Astrocyte of the cerebellum (primary cell): Measurements from ENCODE around the gene SLC22A12.

Source experiments
- DNase-seq: peaks from one replicate; pipeline ENCODE4 v3.0.0-alpha.2; 2011; ENCODE audit warnings: low read depth
- H3K4me3 ChIP-seq: 2 replicates; pipeline ENCODE4 v1.5.1; 2011; ENCODE audit warnings: mild to moderate bottlenecking, low read depth, low read length, moderate library complexity
- in situ Hi-C: cut with HindIII; loops from 2 replicates; pipeline ENCODE4 v1.10.0; 2017; ENCODE audit warnings: low sequenced_read_pairs
- TF ChIP-seq, protein P1 (sequence below): IDR thresholded peaks from 2 replicates; pipeline ENCODE4 v1.5.1; 2012; ENCODE audit warnings: low read length, low read depth, moderate library complexity, mild to moderate bottlenecking; ENCODE audit errors: missing control alignments

The SLC22A12 gene

DNA sequence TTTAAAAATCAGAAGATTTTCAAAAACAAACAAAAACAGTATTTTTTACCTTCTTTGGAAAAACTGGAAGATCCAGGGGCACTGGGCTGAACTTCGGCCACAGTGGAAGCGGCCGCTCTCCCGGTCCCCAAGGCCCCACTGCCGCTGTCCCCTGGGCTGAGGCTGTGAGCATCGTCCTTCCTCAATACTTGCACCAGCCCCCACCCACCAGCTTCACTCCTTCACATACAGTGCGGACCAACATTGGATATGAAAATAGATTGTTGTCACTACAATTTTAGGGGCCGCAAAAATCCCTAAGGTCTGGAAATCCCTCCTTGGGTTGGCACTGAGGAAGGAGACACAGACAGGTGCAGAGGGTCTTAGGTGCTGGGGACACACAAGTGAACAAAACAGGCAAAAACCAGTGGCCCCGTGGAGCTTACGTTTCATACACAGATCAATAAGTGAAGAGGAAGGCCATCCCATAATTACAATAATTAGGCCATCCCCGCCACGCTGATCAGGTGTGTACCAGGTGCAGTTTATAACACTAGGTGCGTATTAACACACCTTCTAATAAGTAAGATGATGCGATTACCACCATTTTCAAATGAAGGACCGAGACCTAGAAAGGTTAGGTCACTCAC lies 28.2 kb upstream of the SLC22A12 start:
- in situ Hi-C loops: no loop called here
- H3K4me3 ChIP-seq: no peak overlapping the region
- DNase-seq: no peak
- TF ChIP-seq, protein P1, sequence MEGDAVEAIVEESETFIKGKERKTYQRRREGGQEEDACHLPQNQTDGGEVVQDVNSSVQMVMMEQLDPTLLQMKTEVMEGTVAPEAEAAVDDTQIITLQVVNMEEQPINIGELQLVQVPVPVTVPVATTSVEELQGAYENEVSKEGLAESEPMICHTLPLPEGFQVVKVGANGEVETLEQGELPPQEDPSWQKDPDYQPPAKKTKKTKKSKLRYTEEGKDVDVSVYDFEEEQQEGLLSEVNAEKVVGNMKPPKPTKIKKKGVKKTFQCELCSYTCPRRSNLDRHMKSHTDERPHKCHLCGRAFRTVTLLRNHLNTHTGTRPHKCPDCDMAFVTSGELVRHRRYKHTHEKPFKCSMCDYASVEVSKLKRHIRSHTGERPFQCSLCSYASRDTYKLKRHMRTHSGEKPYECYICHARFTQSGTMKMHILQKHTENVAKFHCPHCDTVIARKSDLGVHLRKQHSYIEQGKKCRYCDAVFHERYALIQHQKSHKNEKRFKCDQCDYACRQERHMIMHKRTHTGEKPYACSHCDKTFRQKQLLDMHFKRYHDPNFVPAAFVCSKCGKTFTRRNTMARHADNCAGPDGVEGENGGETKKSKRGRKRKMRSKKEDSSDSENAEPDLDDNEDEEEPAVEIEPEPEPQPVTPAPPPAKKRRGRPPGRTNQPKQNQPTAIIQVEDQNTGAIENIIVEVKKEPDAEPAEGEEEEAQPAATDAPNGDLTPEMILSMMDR: no peak

DNA sequence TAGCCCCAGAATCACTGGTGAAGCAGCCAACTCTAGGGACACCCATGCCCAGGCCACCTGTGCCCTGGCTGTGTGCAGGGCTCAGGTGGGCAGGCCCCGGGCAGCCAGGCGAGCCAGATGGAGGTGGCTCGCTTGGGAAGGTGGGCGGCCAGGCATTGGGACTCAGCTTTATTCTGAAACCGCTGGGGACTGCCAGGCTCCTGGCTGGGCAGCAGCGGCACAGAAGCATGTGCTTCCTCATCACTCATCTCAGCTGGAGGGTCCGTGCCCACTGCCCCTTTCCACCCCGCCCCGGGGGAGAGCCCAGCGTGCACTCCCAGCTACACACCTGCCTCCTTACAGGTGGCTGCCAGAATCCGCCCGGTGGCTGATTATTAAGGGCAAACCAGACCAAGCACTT lies 27.1 kb upstream of the SLC22A12 start:
- in situ Hi-C loops: no loop called here
- TF ChIP-seq, protein P1: no peak
- DNase-seq: no peak
- H3K4me3 ChIP-seq: no peak overlapping the region

DNA sequence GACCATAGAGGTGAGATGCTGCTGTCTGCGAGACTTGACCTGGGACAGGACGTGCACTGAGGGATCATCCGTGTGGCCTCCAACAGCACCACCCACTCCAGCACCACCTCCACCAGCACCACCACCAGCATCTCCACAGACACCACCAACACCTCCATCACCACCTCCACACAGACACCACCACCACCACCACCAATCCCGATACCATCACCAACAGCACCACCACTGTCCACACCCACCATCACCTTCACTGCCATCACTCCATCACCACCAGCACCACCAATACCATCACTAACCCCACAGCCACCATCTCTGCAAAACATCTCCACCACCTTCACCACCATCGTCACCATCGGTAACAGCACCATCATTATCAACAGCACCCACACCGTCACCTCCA lies 26.6 kb upstream of the SLC22A12 start:
- TF ChIP-seq, protein P1: no peak
- H3K4me3 ChIP-seq: no peak overlapping the region
- in situ Hi-C loops: no loop called here
- no peak for DNase-seq

DNA sequence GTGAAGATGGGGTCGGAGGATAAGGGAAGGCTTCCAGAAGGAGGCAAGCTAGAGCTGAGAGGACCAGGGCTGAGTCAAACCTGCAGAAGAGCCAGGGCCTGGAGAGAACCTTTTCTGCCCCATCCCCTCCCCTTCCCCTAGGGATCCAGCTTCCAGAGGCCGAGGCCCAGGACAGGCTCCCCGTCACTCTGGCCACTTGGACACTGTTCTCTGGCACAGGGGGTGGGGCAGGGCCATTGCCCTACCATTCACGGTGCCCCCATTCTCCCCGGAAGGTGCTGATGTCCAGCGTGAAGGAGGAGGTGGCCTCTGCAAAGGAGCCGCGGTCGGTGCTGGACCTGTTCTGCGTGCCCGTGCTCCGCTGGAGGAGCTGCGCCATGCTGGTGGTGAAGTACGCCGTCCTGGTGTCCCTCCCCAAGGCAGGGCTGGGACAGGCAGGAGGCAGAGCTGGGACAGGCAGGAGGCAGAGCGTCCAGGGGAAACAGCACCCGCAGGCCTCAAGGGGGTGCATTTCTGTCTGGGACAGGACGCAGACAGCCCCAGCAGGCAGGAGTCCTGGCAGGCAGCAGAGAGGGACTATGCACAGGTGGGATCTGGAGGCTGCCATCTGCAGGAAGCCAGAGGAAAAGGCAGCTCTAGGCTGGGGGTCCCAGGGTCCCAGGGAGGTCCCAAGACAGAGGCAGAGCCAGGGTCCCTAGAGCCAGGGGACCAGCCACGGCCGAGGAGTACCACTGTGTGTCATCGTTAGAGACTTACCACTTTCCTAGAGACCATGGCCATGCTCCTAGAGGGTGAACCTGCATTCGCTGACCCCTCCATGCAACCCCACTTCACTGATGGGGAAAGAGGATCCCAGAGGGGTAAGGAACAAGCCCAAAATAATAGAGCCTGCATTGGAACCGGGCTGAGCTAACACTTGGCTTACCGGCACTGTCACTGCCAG lies 25.8 kb upstream of the SLC22A12 start:
- DNase-seq: no peak
- TF ChIP-seq, protein P1: no peak
- H3K4me3 ChIP-seq: no peak overlapping the region
- in situ Hi-C loops: no loop called here

DNA sequence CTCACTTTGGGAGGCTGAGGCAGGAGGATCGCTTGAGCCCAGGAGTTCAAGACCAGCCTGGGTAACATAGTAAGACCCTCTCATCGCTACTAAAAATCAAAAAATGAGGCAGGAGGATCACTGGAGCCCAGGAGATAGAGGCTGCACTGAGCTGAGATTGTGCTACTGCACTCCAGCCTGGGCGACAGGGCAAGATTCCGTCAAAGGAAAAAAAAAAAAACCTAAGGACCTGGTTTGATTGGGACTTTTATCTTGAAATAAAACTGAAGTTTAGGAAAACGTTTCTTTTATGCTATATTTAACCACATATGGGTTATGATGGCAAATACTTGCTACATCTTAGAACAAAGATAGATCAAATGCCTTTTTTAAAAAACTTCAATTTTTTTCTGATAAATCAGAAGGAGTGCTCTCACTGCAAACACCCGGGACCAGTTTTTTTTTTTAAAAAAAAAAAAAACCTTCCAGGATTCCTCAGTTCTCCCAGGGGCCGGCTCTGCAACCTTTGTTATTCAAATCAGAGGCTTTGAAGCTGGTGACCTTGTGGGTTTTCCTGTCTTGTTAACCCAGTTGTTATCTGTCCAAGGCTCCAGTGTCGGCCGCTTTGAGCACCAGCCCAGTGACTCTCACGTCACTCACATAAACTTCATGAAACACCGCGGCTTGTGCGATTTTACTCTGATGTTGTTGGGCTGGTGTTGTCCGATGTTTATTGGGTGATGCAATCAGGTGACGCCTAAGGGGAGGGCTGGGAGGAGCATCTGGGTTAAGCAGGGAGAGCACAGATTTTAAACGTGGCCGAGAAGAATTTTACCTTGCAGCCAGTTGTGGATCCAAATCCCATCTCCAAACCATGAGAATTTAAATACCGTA lies 24.7 kb upstream of the SLC22A12 start:
- peak; percentile 51 for DNase-seq
- in situ Hi-C loops: no loop called here
- no peak overlapping the region for H3K4me3 ChIP-seq
- TF ChIP-seq, protein P1: no peak
